GM13977 (cell line): Measurements from ENCODE around the gene ESRP2.

Experiments used
- DNase-seq: peaks from one replicate; pipeline ENCODE4 v3.0.0; 2012; ENCODE audit warnings: low spot score
- in situ Hi-C: fragments of 300-500 bp; cut with MboI; formaldehyde crosslinking; loops from one replicate; pipeline ENCODE4 v1.12.0; 2022; ENCODE audit warnings: low sequenced_read_pairs, low pct_unique_long_range_greater_than_20kb, mixed read lengths, inconsistent platforms; ENCODE audit not compliant: unreplicated experiment
- TF ChIP-seq, protein P1 (sequence below): IDR thresholded peaks from 2 replicates; pipeline ENCODE4 v1.5.1; 2012; ENCODE audit warnings: mild to moderate bottlenecking, control low read depth; ENCODE audit not compliant: insufficient read depth; ENCODE audit errors: extremely low read depth, missing control alignments

ESRP2 gene

DNA sequence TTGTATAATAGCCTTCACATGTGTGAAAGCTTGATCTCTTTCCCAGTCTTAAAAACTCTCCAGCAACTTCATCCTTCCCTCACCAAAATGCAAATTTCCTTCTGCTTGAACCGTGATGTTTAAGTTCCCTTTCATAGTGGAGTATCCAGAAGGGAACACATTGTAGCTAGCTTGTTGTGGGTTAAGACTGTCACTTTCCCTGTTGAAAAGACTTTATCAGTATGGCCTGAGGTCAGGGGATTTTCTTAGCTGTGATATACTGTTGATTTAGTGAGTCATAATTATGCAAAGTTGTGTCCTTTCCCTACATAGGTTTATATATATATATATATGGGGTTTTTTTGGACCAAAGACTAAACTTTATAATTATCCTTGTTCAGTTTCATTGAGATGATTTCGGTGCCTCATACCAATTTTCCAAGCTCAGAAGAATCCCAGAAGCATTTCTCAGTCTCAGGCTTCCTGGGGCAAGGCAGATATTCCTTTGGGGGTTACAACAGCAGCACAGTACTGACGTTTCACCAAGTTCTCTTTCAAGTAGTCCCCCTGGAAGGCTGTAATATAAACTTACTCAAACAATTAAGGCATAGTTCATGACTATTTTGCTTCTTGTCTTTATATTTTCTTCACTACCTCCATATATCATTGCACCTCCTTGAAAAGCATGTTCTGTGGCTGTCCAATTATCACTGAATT is 35.7 kb downstream of the ESRP2 start:
- TF ChIP-seq, protein P1, sequence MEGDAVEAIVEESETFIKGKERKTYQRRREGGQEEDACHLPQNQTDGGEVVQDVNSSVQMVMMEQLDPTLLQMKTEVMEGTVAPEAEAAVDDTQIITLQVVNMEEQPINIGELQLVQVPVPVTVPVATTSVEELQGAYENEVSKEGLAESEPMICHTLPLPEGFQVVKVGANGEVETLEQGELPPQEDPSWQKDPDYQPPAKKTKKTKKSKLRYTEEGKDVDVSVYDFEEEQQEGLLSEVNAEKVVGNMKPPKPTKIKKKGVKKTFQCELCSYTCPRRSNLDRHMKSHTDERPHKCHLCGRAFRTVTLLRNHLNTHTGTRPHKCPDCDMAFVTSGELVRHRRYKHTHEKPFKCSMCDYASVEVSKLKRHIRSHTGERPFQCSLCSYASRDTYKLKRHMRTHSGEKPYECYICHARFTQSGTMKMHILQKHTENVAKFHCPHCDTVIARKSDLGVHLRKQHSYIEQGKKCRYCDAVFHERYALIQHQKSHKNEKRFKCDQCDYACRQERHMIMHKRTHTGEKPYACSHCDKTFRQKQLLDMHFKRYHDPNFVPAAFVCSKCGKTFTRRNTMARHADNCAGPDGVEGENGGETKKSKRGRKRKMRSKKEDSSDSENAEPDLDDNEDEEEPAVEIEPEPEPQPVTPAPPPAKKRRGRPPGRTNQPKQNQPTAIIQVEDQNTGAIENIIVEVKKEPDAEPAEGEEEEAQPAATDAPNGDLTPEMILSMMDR: no peak
- peak; percentile 28 for DNase-seq
- in situ Hi-C loops: no loop called here

DNA sequence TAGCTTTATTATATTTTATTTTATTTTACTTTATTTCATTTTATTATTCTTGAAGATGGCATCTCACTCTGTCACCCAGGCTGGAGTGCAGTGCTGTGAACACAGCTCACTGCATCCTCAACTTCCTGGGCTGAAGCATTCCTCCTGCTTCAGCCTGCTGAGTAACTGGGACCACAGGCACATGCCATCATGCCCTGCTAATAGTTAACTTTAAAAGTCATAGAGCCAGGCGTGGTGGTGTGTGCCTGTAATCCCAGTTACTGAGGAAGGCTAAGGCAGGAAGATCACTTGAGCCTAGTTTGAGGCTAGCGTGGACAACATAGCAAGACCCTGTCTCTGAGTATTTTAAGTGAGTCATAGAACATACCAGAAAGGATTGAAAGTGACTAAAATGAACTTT is 38.7 kb downstream of the ESRP2 start:
- in situ Hi-C loops: no loop called here
- DNase-seq: no peak
- TF ChIP-seq, protein P1: no peak

DNA sequence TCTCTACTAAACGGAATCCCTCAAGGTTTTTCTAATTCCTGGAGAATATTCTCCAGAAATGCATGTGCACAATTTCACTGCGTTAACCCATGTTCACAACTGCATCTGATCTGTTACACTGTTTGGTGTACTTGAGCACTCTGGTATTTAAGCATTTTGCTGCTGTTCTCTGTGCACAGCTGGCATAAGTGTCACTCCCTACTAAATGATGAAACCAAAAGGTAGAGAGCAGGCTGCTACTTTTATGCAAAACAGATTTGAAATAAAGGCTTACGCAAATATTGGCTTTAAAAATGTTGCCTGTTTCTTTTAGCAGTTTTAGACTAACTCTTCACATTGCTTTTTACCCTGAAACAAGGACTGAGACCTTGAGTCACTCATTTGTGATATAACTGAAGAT is 41.7 kb downstream of the ESRP2 start:
- no peak for DNase-seq
- TF ChIP-seq, protein P1: no peak
- in situ Hi-C loops: no loop called here

DNA sequence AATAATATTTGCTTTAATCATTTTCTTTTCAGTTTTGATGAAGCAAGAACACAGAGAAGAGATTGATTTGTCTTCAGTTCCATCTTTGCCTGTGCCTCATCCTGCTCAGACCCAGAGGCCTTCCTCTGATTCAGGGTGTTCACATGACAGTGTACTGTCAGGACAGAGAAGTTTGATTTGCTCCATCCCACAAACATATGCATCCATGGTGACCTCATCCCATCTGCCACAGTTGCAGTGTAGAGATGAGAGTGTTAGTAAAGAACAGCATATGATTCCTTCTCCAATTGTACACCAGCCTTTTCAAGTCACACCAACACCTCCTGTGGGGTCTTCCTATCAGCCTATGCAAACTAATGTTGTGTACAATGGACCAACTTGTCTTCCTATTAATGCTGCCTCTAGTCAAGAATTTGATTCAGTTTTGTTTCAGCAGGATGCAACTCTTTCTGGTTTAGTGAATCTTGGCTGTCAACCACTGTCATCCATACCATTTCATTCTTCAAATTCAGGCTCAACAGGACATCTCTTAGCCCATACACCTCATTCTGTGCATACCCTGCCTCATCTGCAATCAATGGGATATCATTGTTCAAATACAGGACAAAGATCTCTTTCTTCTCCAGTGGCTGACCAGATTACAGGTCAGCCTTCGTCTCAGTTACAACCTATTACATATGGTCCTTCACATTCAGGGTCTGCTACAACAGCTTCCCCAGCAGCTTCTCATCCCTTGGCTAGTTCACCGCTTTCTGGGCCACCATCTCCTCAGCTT is 45.0 kb downstream of the ESRP2 start:
- no peak for DNase-seq
- TF ChIP-seq, protein P1: no peak

DNA sequence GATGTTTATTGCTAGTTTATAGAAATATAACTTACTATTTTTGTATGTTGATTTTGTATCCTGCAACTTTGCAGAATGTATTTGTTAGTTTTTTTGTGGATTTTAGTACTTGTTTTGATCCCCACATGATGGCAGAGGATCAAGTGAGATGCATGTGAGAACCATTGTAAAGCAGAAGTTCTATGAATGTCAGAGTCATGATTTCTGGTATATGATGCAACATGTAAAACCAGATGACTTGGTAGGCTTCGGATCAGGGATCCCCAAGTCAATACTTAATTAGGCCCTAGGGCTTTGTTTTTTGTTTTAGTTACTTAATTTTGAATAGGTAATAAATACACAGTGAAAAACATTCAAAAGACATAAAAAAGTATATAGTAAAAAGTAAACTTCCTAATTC is 45.8 kb downstream of the ESRP2 start:
- TF ChIP-seq, protein P1: no peak
- in situ Hi-C loops: no loop called here
- DNase-seq: no peak

More for the DNA sequence above, 45.0 kb downstream of the ESRP2 start:
- in situ Hi-C loops: no loop called here

DNA sequence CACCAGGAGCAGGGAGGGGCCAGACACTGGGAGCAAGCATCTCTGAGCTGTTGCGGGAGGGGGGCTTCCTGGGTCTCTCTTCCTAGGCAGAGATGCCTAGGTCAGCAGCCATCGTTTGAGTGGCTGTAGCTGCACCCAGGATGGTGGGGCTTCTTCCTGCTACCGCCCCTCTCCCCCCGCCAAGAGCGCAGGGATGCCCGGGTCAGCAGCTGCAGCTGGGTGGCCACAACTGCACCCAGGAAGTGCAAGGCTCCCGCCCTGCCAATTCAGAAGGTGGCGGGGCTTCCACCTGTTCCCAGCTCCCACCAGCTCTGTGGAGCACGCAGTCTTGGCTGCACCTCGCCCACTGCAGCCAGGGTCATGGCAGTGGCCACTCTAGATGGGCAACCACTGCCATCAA is 47.8 kb downstream of the ESRP2 start:
- in situ Hi-C loops: no loop called here
- TF ChIP-seq, protein P1: no peak
- no peak for DNase-seq
